NCI-H1417 treated with DMSO at 0.1 percent for 48 hours (cell line): ENCODE data around the gene VPS37C.
A peak's percentile ranks its signal among the peaks of the same experiment; 100 is the strongest.

Experiments
- DNase-seq: peaks from one replicate; lab custom pipeline; 2025; lab: John Stamatoyannopoulos, UW

VPS37C gene

GRCh38 chr11:61154528-61154927, 6.7 kb downstream of the VPS37C start:
- DNase-seq, result no peak

GRCh38 chr11:61153593-61154095, 7.6 kb downstream of the VPS37C start:
- no peak for DNase-seq

- DNase-seq, result no peak
Measured at GRCh38 chr11:61152816-61153592, 8.2 kb downstream of the VPS37C start.

- DNase-seq, result no peak
Measured at GRCh38 chr11:61151545-61152252, 9.5 kb downstream of the VPS37C start.

GRCh38 chr11:61150706-61151544, 10.3 kb downstream of the VPS37C start:
- DNase-seq, result no peak

GRCh38 chr11:61149624-61150615, 11.3 kb downstream of the VPS37C start:
- peak; percentile 16 for DNase-seq

- peak; percentile 62 for DNase-seq
Measured at GRCh38 chr11:61147791-61148620, 13.2 kb downstream of the VPS37C start.

GRCh38 chr11:61147271-61147670, 14.0 kb downstream of the VPS37C start:
- DNase-seq, result no peak

GRCh38 chr11:61146416-61146815, 14.8 kb downstream of the VPS37C start:
- no peak for DNase-seq

GRCh38 chr11:61145228-61146005, 15.8 kb downstream of the VPS37C start:
- DNase-seq, result no peak

- no peak for DNase-seq
Measured at GRCh38 chr11:61144511-61145179, 16.6 kb downstream of the VPS37C start.

- no peak for DNase-seq
Measured at GRCh38 chr11:61142424-61142823, 18.8 kb downstream of the VPS37C start.

GRCh38 chr11:61141601-61142028, 19.6 kb downstream of the VPS37C start:
- peak; percentile 73 for DNase-seq

GRCh38 chr11:61140416-61140815, 20.8 kb downstream of the VPS37C start:
- DNase-seq, result no peak

GRCh38 chr11:61139387-61139786, 21.8 kb downstream of the VPS37C start:
- DNase-seq, result no peak

GRCh38 chr11:61138935-61139334, 22.3 kb downstream of the VPS37C start:
- DNase-seq, result no peak

- no peak for DNase-seq
Measured at GRCh38 chr11:61134801-61135257, 26.4 kb downstream of the VPS37C start.

GRCh38 chr11:61133956-61134662, 27.1 kb downstream of the VPS37C start:
- DNase-seq, result no peak
